ENCODE data around the gene SORL1. TPM values are rescaled to one million over a fixed set of nuclear protein-coding genes. Genes with fewer than 3 reads are reported as not detected.
A peak's percentile ranks its signal among the peaks of the same experiment; 100 is the strongest.

Gene SORL1
- total RNA-seq, 1 donor from 2014 or later: 10.5 TPM

- Histone ChIP-seq H3K4me1 (peaks cover 17 to 22% of the 10 kb centered on the region in 2 donors), H3K27me3 (no peaks in the 10 kb centered on the region), H3K36me3 (no peaks in the 10 kb centered on the region), H3K4me3 (no peak overlapping the region), H3K9me3 (no peaks in the 10 kb centered on the region), H3K27ac (no peak overlapping the region)
- no peak for TF ChIP-seq CTCF (IDR thresholded peaks at IDR 0.05)
- intact Hi-C loops (cut with DNase I): no loop called here
- DNase-seq (ENCODE audit: low spot score in 2 of 2): no peak
Observed at GRCh38 chr11:121669422-121669821, 217.3 kb downstream of the SORL1 start.

GRCh38 chr11:121670266-121670665 is 218.2 kb downstream of the SORL1 start:
- Histone ChIP-seq H3K4me1 (peaks cover 17 to 22% of the 10 kb centered on the region in 2 donors), H3K27ac (peak overlapping the region; percentile 74 to 84), H3K4me3 (no peak overlapping the region), H3K27me3 (no peaks in the 10 kb centered on the region), H3K9me3 (no peaks in the 10 kb centered on the region), H3K36me3 (no peaks in the 10 kb centered on the region)
- no peak for DNase-seq (ENCODE audit: low spot score in 2 of 2)
- no peak for TF ChIP-seq CTCF (IDR thresholded peaks at IDR 0.05)
- intact Hi-C loops (cut with DNase I): loop anchor here (5.0 kb wide), 1 partner anchor 72 kb away; no protein-coding TSS in a partner anchor

- intact Hi-C loops (cut with DNase I): loop anchor here (5.0 kb wide), 1 partner anchor 71 kb away; no protein-coding TSS in a partner anchor
- Histone ChIP-seq H3K4me1 (peaks cover 17 to 22% of the 10 kb centered on the region in 2 donors), H3K36me3 (no peaks in the 10 kb centered on the region), H3K4me3 (peak overlapping the region in 1 of 2 donors; percentile 34), H3K9me3 (no peaks in the 10 kb centered on the region), H3K27ac (peak overlapping the region; percentile 74 to 84), H3K27me3 (no peaks in the 10 kb centered on the region)
- DNase-seq (ENCODE audit: low spot score in 2 of 2): no peak
- no peak for TF ChIP-seq CTCF (IDR thresholded peaks at IDR 0.05)
Observed at GRCh38 chr11:121670805-121671282, 218.7 kb downstream of the SORL1 start.

GRCh38 chr11:121671283-121672168 is 219.4 kb downstream of the SORL1 start:
- H3K4me1 ChIP-seq: peaks cover 17 to 22% of the 10 kb centered on the region in 2 donors
- H3K36me3 ChIP-seq: no peaks in the 10 kb centered on the region
- no peak for DNase-seq (ENCODE audit: low spot score in 2 of 2)
- no peaks in the 10 kb centered on the region for H3K9me3 ChIP-seq
- no peak for TF ChIP-seq CTCF (IDR thresholded peaks at IDR 0.05)
- H3K4me3 ChIP-seq: peak overlapping the region in 1 of 2 donors; percentile 34
- no peaks in the 10 kb centered on the region for H3K27me3 ChIP-seq
- intact Hi-C loops (cut with DNase I): loop anchor here (5.0 kb wide), 1 partner anchor 71 kb away; no protein-coding TSS in a partner anchor
- peak overlapping the region; percentile 74 to 84 for H3K27ac ChIP-seq

- H3K27me3 ChIP-seq: no peaks in the 10 kb centered on the region
- H3K27ac ChIP-seq: peak overlapping the region; percentile 72 to 84
- intact Hi-C loops (cut with DNase I): loop anchor here (5.0 kb wide), 1 partner anchor 69 kb away; no protein-coding TSS in a partner anchor
- DNase-seq (ENCODE audit: low spot score in 2 of 2): peak in 1 of 2 donors; percentile 73
- H3K4me1 ChIP-seq: peaks cover 17 to 22% of the 10 kb centered on the region in 2 donors
- H3K36me3 ChIP-seq: no peaks in the 10 kb centered on the region
- peak overlapping the region in 1 of 2 donors; percentile 46 for H3K4me3 ChIP-seq
- H3K9me3 ChIP-seq: no peaks in the 10 kb centered on the region
- no peak for TF ChIP-seq CTCF (IDR thresholded peaks at IDR 0.05)
Observed at GRCh38 chr11:121672630-121673487, 220.7 kb downstream of the SORL1 start.

Data from ascending aorta (tissue), 2 donors.